Measurements from ENCODE around the gene CNOT1.

DNA sequence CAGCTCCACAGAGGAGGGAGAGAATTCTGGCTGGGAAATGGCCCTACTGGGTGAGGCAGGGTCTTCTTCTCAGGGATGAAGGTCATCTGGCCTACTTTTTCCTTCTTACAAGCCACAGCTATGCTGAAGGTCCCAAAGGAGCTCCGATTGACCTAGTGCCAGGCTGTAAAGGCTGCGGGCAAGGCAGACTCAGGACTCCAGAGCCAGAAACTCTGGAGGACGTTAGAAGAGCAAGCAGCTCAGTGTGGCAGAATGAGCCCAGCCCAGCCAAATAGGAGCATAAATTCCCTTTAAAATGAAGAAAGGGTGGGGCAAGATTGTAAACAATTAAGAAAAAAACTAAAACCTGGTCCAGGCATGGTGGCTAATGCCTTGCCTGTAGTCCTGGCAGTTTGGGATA is 20.1 kb upstream of the CNOT1 start:
- no peak for TF ChIP-seq CTCF (IDR thresholded peaks at IDR 0.05 in 8 of 11, conservative IDR thresholded peaks at IDR 0.05 in 3 of 11)
- no peak for TF ChIP-seq POLR2A (IDR thresholded peaks at IDR 0.05)

Data from spleen (tissue), 7 donors.